SK-N-SH (cell line): ENCODE data around the gene RTF2.

Experiments used
- CTCF ChIP-seq: fragments of 200-600 bp; sonication (generic); IDR thresholded peaks from 2 replicates; pipeline ENCODE4 v1.6.1; 2017; ENCODE audit warnings: antibody characterized with exemption, mild to moderate bottlenecking, moderate library complexity
- SMC3 ChIP-seq: IDR thresholded peaks from 2 replicates; pipeline ENCODE4 v1.6.1; 2012; ENCODE audit warnings: low read depth, low read length, improper control_type of control experiment

DNA sequence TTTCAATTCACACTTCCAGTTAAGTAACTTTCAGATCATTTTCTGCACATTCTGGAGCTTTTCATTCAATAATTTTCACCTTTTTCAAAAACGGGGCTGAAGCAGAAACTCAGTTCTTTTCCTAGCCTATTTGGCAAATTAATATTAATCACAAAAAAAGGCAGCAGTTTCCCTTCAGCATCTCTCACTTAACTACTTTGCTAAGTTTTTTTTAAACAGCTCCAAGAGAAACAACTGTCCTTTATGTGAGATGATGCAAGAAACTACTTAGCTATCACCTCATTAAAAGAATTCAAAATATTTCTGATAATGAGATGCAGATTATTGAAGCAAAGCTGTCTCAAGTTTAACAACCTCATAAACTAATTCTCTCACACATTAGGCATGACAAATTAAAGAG, 44.5 kb upstream of the RTF2 start:
- TF ChIP-seq CTCF, result no peak
- no peak for TF ChIP-seq SMC3
